Epithelial cell of esophagus (primary cell): Measurements from ENCODE around the gene SSR2.
"Not testable (repeated sequence)": the region's sequence is repeated elsewhere in the genome, so short reads cannot be mapped to it uniquely, and the experiment has no call there.

Experiments
- DNase-seq: peaks from one replicate; pipeline ENCODE4 v3.0.0; 2010; ENCODE audit warnings: low read depth
- H3K4me3 ChIP-seq: 2 replicates; pipeline ENCODE4 v1.5.1; 2011; ENCODE audit warnings: mild to moderate bottlenecking, low read length, control low read depth
- CTCF ChIP-seq: IDR thresholded peaks from 2 replicates; pipeline ENCODE4 v1.5.1; 2011; ENCODE audit warnings: low read depth, mild to moderate bottlenecking, low read length, control low read depth, inconsistent platforms; ENCODE audit not compliant: insufficient read depth; ENCODE audit errors: missing control alignments

SSR2 gene

DNA sequence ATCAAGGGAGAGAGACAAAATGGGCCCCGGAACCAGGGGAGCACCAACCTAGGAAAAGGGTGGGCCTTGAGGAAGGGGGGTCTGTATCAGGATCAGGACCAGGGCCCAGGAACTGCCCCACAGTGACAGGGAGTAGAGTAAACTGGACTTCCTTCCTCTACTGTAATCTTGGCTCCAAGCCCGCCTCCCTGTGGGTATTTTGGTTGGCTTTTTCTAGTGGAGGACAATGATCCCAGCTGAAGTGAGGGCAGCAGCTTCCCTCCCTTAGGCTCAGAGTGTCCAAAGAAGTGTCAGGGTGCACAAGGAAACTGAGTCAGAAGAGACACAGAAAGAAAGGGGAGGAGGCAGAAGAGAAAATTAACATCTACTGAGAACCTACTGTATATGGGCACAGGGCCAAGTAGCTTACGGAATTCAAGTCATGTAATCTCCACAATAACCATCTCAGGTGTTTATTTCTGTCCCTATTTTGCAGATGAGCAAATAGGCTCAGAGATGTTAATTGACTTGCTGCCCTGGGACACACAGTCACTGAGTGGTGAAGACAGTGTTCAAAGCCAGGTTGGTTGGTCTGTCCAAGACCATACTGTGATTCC is 28.0 kb upstream of the SSR2 start:
- DNase-seq, result no peak
- H3K4me3 ChIP-seq, result no peak overlapping the region
- TF ChIP-seq CTCF, result no peak

- DNase-seq, result no peak
- no peak overlapping the region for H3K4me3 ChIP-seq
- no peak for TF ChIP-seq CTCF
These were observed 24.3 kb upstream of the SSR2 start for GRCh38 chr1:156045076-156045475.

DNA sequence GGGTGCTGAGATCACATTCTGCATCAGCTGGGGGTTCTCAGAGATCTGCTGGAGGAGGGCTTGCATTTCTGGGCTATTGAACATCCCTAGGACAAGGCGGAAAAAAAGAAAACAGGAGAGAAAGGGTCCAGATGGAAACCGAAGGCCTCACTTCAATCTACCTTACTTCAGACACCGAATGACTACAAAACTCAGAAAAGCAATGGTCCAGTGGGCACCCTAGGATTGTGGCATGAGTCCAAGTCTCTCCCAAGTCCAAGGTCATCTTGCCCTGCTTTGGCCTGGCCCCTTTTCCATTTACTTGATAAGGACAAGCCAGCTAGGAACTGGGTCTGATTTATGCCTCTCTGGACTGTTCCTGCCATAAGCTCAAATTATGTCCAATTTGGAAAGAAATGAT is 22.1 kb upstream of the SSR2 start:
- DNase-seq, result no peak
- no peak for TF ChIP-seq CTCF
- no peak overlapping the region for H3K4me3 ChIP-seq

GRCh38 chr1:156034991-156035390 is 14.2 kb upstream of the SSR2 start:
- not testable (repeated sequence) for DNase-seq, H3K4me3 ChIP-seq

DNA sequence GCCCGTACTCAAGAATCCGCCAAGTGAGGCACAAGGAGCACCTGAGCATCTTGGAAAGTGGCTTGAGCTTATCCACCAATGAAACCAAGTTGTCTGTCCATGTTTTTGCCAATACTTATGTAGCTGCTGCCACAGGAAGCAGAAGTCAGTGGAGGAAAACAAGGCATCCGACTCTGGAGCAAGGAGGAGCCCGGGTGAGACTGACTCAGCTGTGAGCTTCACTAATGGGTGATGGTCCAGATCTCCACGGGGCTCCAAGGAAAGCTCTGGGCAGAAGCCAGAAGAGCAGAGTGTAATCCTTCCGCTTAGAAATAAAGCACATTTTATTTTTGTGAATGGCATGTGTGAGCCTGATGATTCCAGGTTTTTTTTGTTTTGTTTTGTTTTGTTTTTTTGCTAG is 12.3 kb upstream of the SSR2 start:
- no peak for TF ChIP-seq CTCF
- H3K4me3 ChIP-seq, result no peak overlapping the region
- DNase-seq, result no peak

GRCh38 chr1:156026588-156026987 is 5.8 kb upstream of the SSR2 start:
- TF ChIP-seq CTCF, result no peak
- no peak overlapping the region for H3K4me3 ChIP-seq
- no peak for DNase-seq

DNA sequence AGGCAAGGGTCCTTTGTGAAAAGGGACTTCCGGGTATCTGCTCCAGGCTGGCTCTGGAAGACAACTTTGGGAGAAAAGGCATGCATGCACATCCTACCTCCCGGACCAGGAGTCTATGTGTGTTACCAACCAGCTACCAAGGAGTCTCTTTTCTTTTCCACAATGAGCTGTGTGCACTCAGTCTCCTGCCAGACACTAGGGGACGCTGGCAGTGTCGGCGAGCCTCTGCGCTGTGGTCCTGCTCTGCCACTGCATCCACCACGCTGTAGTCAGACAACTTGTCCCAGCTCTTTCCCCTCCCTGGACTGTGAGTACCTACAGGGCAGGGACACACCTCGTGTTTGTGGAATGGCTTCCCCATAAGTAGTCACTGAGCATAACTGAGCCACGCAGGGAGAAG is 5.1 kb upstream of the SSR2 start:
- peak; percentile 50 for DNase-seq
- peak; percentile 53 for TF ChIP-seq CTCF
- no peak overlapping the region for H3K4me3 ChIP-seq
